Measurements from ENCODE around the gene SPSB4. TPM values are rescaled to one million over a fixed set of nuclear protein-coding genes. Genes with fewer than 3 reads are reported as not detected.

The SPSB4 gene
- total RNA-seq, 2 experiments from 2014 or later = not detected

DNA sequence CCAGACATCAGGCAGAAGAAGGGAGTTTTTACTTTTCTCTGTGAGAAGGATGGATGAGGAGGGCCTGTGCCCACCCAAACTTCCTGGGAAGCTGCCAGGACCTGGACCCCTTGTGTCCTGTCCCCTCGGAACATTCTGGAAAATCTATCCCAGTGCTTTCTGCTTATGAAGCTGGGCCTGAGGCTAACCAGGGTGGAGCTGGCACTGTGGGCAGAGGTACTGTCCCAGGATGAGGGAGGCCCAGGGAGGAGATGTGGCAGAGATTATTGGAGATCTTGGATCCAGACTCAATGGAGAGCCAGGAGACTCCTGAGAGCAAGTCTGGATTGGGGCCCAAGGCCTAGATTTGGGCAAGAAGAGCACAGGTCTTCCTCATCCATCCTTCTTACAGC, 44.4 kb downstream of the SPSB4 start:
- ChIA-PET CTCF (interaction anchor here (1.4 kb wide), 1 partner anchor 10 kb away, joined by 3 read pairs; no protein-coding TSS in a partner anchor), POLR2A (no interaction called here)
- DNase-seq = no peak
- H3K9me3 Mint-ChIP-seq = no peaks in the 10 kb centered on the region
- no peaks in the 10 kb centered on the region for H3K36me3 Mint-ChIP-seq (ENCODE audit: low read depth)
- H3K27me3 Mint-ChIP-seq = no peaks in the 10 kb centered on the region
- no peak overlapping the region for H3K4me3 Mint-ChIP-seq
- no peaks in the 10 kb centered on the region for H3K4me1 Mint-ChIP-seq
- H3K27ac Mint-ChIP-seq = no peak overlapping the region

DNA sequence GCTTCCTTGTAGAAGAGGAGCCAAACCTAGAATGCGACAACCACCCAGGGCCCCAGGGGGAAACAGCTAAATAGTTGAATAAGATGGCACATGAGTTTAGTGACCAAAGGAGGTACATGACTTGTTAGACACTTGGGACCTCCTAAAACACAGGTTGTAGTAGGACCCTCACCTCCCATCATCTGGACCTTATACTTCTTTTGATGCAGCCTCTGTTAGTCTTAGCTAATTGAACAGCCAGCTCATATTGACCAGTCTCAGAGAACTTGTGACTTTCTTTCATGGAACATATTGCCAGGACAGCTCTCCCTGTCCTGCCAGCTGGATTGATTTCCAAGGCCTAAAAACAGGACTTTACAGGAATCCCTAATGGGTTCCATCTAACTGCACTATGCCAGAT, 45.0 kb downstream of the SPSB4 start:
- POLR2A ChIA-PET = no interaction called here

DNA sequence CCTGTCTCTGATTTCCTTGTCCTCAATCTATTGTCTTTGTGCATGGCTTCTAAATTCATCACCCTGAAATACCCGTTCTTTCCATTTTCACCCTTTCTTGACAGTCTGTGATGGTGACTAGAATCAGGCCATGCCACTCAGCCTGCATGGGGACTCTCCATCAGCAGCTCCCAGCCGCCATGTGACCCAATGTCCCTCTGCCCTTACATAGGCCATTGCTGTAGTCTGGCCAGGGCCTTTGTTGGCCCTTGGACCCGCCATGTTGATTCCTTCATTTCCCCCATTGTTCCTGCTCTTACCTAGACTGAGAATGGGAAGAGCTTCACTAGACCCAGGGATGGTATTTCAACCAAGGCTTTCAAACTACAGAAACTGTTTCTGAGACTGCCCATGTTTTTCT, 45.8 kb downstream of the SPSB4 start:
- Mint-ChIP-seq H3K4me1 (no peaks in the 10 kb centered on the region), H3K27me3 (no peaks in the 10 kb centered on the region), H3K27ac (no peak overlapping the region), H3K36me3 (ENCODE audit: low read depth) (no peaks in the 10 kb centered on the region), H3K4me3 (no peak overlapping the region), H3K9me3 (no peaks in the 10 kb centered on the region)
- ChIA-PET CTCF (interaction anchor here (1.4 kb wide), 1 partner anchor 9 kb away, joined by 3 read pairs; no protein-coding TSS in a partner anchor), POLR2A (no interaction called here)
- no peak for DNase-seq

More for the DNA sequence above, 45.0 kb downstream of the SPSB4 start:
- no peak for DNase-seq
- H3K4me1 Mint-ChIP-seq = no peaks in the 10 kb centered on the region
- CTCF ChIA-PET = interaction anchor here (1.4 kb wide), 1 partner anchor 9 kb away, joined by 3 read pairs; no protein-coding TSS in a partner anchor
- no peaks in the 10 kb centered on the region for H3K9me3 Mint-ChIP-seq
- H3K27me3 Mint-ChIP-seq = no peaks in the 10 kb centered on the region
- no peak overlapping the region for H3K27ac Mint-ChIP-seq
- H3K36me3 Mint-ChIP-seq (ENCODE audit: low read depth) = no peaks in the 10 kb centered on the region
- H3K4me3 Mint-ChIP-seq = no peak overlapping the region

DNA sequence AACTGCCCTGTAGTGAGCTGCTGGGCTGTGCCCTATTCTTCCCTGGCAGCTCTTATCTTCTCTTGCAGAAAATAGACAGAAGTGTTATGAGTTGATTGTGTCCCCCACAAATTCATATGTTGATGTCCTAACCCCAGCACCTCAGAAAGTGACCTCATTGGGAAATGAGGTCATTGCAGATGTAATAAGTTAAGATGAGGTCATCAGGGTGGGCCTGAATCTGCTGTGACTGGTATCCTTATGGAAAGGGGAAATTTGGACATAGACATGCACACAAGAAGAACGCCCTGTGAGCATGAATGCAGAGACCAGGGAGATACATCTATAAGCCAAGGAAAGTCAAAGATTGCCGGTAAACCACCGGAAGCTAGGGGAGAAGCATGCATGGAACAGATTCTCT, 49.0 kb downstream of the SPSB4 start:
- no peaks in the 10 kb centered on the region for H3K27me3 Mint-ChIP-seq
- CTCF ChIA-PET = interaction anchor here (1.5 kb wide), 1 partner anchor 12 kb away, joined by 4 read pairs; no protein-coding TSS in a partner anchor
- no peaks in the 10 kb centered on the region for H3K9me3 Mint-ChIP-seq
- no peaks in the 10 kb centered on the region for H3K4me1 Mint-ChIP-seq
- H3K36me3 Mint-ChIP-seq (ENCODE audit: low read depth) = no peaks in the 10 kb centered on the region
- H3K4me3 Mint-ChIP-seq = no peak overlapping the region
- H3K27ac Mint-ChIP-seq = no peak overlapping the region
- POLR2A ChIA-PET = no interaction called here
- no peak for DNase-seq

DNA sequence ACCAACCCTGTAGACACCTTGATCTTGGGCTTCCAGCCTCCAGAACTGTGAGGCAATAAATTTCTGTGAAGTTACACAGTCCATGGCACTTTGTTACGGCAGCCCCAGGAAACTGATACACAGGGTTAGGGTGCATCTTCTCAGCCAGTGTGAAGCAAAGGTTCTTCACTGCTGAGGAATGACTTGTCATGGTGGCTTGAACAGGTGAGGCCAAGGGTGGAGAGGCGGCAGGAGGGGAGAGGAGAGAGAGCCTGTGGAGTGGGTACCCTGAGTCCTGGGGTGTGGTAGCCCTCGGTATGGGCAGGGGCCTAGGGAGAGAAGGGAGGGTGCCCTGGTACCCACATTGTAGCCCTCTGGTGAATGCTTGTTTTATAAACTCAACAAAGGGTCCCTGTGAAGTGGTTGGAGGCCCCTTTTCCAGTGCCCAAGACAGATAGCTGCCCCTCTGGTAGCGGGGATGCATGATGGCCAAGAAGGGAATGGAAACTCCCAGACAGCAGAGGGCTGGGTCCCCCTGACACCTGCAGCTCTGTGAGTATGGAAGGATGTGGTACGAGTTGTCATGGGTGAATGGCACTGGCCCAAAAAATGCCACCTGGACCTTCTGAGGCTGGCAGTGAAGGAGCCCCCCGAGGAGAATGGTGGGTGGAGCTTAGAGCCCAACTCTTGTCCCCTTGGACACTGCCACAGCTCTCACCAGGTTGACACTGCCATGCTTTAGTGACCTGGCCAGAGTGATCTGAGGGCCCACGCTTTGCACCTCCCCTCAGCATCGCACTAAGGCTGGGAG, 49.6 kb downstream of the SPSB4 start:
- Mint-ChIP-seq H3K4me1 (no peaks in the 10 kb centered on the region), H3K27me3 (no peaks in the 10 kb centered on the region), H3K4me3 (no peak overlapping the region), H3K9me3 (no peaks in the 10 kb centered on the region), H3K36me3 (ENCODE audit: low read depth) (no peaks in the 10 kb centered on the region), H3K27ac (no peak overlapping the region)
- CTCF ChIA-PET = interaction anchor here (1.5 kb wide), 1 partner anchor 12 kb away, joined by 4 read pairs; no protein-coding TSS in a partner anchor
- POLR2A ChIA-PET = no interaction called here
- DNase-seq = no peak

DNA sequence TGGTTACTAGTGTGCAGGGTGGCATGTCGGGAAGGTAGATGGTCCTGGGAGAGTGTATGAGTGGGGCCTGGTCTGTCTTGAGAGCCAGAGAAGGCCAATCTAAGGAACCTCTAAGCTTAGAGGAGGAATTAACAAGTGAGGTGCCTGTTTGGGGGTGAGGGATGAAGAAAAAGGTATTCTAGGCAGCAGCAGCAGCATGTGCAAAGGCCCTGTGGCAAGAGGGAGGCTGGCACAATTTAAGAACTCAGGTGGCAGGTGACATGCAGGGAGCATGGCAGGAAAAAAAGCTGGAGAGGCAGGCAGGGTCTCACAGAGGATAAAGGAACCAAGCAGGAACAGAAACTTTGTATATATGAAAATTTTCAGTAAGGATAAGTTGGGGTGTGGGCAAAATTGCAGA, 51.2 kb downstream of the SPSB4 start:
- no peak overlapping the region for H3K4me3 Mint-ChIP-seq
- no peaks in the 10 kb centered on the region for H3K9me3 Mint-ChIP-seq
- no peak overlapping the region for H3K27ac Mint-ChIP-seq
- H3K27me3 Mint-ChIP-seq = no peaks in the 10 kb centered on the region
- CTCF ChIA-PET = interaction anchor here (1.6 kb wide), 1 partner anchor 14 kb away, joined by 4 read pairs; no protein-coding TSS in a partner anchor
- POLR2A ChIA-PET = no interaction called here
- no peaks in the 10 kb centered on the region for H3K36me3 Mint-ChIP-seq (ENCODE audit: low read depth)
- DNase-seq = no peak
- no peaks in the 10 kb centered on the region for H3K4me1 Mint-ChIP-seq

DNA sequence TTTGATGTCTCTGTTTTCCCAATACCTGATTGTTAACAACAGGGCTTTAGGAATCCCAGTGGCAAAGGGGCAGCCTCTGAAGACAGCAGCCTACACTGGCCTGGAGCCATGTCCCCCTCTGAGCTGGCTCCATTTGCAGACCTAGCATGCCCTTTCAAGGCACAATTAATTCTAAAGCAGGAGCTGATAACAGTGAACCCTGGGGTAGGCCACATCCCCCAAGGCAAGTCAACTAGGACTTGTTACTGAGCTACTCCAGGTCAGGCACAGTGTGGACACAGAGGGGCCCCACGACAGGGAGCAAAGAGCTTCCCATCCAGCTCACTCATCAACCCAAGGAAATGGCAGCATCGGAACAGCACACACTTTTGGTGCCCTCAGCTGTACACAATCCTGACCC, 51.9 kb downstream of the SPSB4 start:
- H3K36me3 Mint-ChIP-seq (ENCODE audit: low read depth) = no peaks in the 10 kb centered on the region

DNA sequence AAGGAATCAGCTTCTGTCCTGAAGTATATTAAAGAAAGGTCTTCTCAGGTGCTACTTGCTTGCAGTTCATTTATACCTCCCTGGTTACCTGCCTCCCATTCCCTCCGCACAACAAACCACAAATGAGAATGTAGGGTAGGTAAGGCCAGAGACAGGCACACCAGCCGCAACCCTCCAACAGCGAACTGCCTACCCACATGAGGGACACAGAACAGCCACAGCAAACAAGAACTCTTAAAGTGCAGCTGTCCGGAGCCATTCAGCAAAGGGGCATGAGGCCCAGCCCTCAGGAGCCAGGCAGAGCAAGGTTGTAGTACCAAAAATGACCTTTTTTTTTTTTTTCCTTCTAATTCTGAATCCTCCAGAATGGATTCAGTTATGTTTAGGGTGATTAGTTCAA, 52.4 kb downstream of the SPSB4 start:
- DNase-seq = no peak
- Mint-ChIP-seq H3K27me3 (no peaks in the 10 kb centered on the region), H3K4me1 (no peaks in the 10 kb centered on the region), H3K27ac (no peak overlapping the region), H3K4me3 (no peak overlapping the region), H3K9me3 (no peaks in the 10 kb centered on the region), H3K36me3 (ENCODE audit: low read depth) (no peaks in the 10 kb centered on the region)
- POLR2A ChIA-PET = no interaction called here
- CTCF ChIA-PET = interaction anchor here (0.6 to 1.4 kb wide), 3 partner anchors 61 to 216 kb away, joined by 3 to 4 read pairs (median 3); no protein-coding TSS in a partner anchor

More for the DNA sequence above, 51.9 kb downstream of the SPSB4 start:
- ChIA-PET POLR2A (no interaction called here), CTCF (interaction anchor here (0.6 to 1.6 kb wide), 3 partner anchors 14 to 216 kb away, joined by 3 to 4 read pairs (median 4); no protein-coding TSS in a partner anchor)
- H3K9me3 Mint-ChIP-seq = no peaks in the 10 kb centered on the region
- no peak overlapping the region for H3K27ac Mint-ChIP-seq
- H3K4me3 Mint-ChIP-seq = no peak overlapping the region
- no peak for DNase-seq
- no peaks in the 10 kb centered on the region for H3K27me3 Mint-ChIP-seq
- H3K4me1 Mint-ChIP-seq = no peaks in the 10 kb centered on the region

DNA sequence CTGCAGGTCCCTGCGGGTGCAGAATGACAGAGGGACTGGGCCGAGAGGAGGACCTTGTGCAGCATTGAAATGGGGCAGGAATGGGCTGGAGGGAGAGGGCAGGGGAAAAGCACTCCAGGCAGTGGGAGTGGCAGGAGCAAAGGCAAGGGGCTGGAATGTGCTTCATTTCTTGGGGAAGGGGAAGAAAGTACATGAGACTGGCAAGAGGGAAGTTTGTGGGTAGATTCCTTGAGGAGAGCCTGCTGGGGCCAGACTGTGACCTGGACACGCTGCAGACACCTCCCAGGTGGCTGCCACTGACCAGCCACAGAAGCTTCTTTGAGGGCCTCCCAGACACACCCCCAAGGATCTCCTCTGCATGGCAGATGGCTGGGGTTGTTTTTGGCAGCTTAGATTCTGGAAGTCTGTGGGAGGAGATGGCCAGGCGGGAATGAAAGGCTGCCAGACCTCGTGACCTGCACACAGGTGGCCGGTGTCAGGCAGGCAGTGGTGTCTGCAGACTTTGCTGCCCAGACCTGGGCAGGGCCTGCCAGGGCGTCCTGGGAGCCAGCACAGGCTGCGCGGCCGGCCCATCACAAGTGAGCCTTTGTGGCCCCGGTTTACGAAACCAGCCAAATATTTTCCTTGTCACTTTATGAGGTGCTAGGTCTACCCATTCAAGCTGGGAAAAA, 53.1 kb downstream of the SPSB4 start:
- CTCF ChIA-PET = interaction anchor here (1.1 to 1.4 kb wide), 2 partner anchors 61 to 92 kb away, joined by 3 read pairs; no protein-coding TSS in a partner anchor
- H3K9me3 Mint-ChIP-seq = no peaks in the 10 kb centered on the region

DNA sequence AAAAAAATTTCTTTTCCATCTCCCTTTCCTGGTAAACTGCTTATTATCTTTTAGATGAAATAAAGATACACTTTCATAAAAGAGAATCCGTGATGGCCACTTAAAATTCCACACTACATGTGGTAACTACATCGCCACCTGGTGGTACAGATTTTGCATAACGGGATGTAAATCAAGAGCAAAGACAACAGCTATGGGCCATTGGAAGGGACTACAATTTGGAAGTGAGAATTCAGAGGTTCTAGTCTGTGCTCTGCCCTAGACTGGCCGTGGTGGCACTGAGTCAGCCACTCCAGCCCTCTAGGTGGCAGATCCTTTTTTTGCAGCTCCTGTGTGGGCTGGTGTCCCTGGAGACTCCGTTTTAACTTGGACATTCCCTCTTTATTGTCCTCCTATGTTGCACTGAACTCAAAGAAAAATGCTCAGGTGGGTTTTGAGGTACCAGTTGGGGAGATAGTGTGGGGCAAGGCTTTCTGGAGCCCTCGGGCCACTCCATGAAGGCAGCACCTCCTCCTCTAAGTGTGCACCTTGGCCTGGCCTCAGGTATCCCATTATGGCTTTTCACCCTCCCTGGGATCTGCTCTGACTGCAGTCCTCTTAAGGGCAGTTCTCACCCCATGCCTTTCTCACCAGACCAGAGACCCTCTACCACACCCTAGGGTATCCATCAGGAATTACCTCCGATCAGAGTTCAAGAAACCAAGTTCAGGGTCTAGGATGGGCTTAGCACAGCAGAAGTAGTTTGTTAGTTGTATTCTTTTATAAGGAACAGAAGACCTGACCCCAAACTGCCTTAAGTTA, 54.9 kb downstream of the SPSB4 start:
- H3K4me3 Mint-ChIP-seq = no peak overlapping the region
- H3K4me1 Mint-ChIP-seq = no peaks in the 10 kb centered on the region

More for the DNA sequence above, 53.1 kb downstream of the SPSB4 start:
- DNase-seq = no peak
- Mint-ChIP-seq H3K27ac (no peak overlapping the region), H3K4me1 (no peaks in the 10 kb centered on the region), H3K4me3 (no peak overlapping the region), H3K36me3 (ENCODE audit: low read depth) (no peaks in the 10 kb centered on the region), H3K27me3 (no peaks in the 10 kb centered on the region)
- POLR2A ChIA-PET = no interaction called here

DNA sequence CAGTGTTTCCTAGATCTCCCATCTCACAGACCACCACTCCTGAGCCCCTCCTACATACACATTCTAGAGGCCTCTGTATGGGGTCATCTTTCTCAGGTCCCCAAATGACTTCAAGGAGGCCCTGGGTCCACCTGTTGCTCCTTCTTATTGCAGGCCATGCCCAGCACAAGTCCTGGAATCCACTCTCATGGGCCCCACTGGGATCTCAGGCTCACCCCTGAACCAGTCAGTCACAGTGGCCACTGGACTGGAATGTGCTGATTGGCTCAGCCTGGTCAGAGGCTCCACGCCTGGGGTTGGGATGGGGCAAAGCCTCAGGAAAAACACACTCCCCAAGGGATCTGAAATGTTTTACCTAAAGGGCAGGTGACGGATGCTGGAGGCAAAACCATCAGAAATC, 55.7 kb downstream of the SPSB4 start:
- Mint-ChIP-seq H3K9me3 (peaks cover 2% of the 10 kb centered on the region), H3K27ac (no peak overlapping the region), H3K27me3 (no peaks in the 10 kb centered on the region), H3K4me1 (no peaks in the 10 kb centered on the region), H3K4me3 (no peak overlapping the region), H3K36me3 (ENCODE audit: low read depth) (no peaks in the 10 kb centered on the region)
- DNase-seq = no peak
- ChIA-PET CTCF (no interaction called here), POLR2A (no interaction called here)

More for the DNA sequence above, 54.9 kb downstream of the SPSB4 start:
- no peaks in the 10 kb centered on the region for H3K36me3 Mint-ChIP-seq (ENCODE audit: low read depth)
- no peak overlapping the region for H3K27ac Mint-ChIP-seq
- peaks cover 2% of the 10 kb centered on the region for H3K9me3 Mint-ChIP-seq
- CTCF ChIA-PET = interaction anchor here (0.6 to 1.5 kb wide), 9 partner anchors 9 to 622 kb away, joined by 3 to 7 read pairs (median 4); no protein-coding TSS in a partner anchor
- POLR2A ChIA-PET = no interaction called here
- no peaks in the 10 kb centered on the region for H3K27me3 Mint-ChIP-seq
- peak; percentile 80 for DNase-seq

DNA sequence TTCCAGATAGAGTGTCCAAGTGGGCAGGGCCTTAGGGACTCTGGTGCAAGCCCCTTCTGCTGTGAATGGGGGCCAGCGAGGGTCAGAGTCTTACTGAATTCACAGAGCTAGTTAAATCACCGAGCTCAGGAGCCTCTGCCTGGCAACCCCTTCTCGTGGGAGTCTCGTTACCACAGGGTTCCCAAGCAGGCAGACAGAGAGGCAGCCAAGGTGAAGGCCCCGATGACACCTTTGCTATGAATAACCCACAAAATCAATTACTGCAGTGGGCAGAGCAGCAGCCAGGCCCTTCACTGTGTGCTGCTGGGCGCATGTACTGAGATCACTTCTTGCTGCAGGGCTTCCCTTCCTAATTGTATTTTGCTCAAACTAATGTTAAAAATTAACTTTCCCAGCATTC, 56.9 kb downstream of the SPSB4 start:
- H3K27me3 Mint-ChIP-seq = no peaks in the 10 kb centered on the region
- CTCF ChIA-PET = interaction anchor here (0.8 kb wide), 1 partner anchor 23 kb away, joined by 3 read pairs; no protein-coding TSS in a partner anchor
- POLR2A ChIA-PET = no interaction called here

More for the DNA sequence above, 56.9 kb downstream of the SPSB4 start:
- Mint-ChIP-seq H3K36me3 (ENCODE audit: low read depth) (no peaks in the 10 kb centered on the region), H3K27ac (no peak overlapping the region), H3K4me3 (no peak overlapping the region), H3K9me3 (peaks cover 2% of the 10 kb centered on the region), H3K4me1 (no peaks in the 10 kb centered on the region)
- DNase-seq = no peak
